Nephron (organoid): ENCODE measurements around the gene POLL.

Experiments
- H3K27ac Mint-ChIP-seq, 3 experiments: 2 replicates each; pipeline ENCODE4 v1.8.0; 2020; ENCODE audit warnings: mixed read lengths in 3 of 3, mild to moderate bottlenecking in 2 of 3, moderate library complexity in 1 of 3
- H3K27me3 Mint-ChIP-seq: 2 replicates; pipeline ENCODE4 v1.8.0; 2021; ENCODE audit warnings: low read depth, mild to moderate bottlenecking, moderate library complexity, mixed read lengths
- H3K36me3 Mint-ChIP-seq: 2 replicates; pipeline ENCODE4 v1.8.0; 2020; ENCODE audit warnings: low read depth, mixed read lengths
- H3K4me1 Mint-ChIP-seq: 2 replicates; pipeline ENCODE4 v1.8.0; 2020; ENCODE audit warnings: mixed read lengths
- H3K4me3 Mint-ChIP-seq, 3 experiments: 2 replicates each; pipeline ENCODE4 v1.8.0; 2020; ENCODE audit warnings: mild to moderate bottlenecking in 3 of 3, mixed read lengths in 3 of 3, moderate library complexity in 2 of 3
- H3K9me3 Mint-ChIP-seq: 2 replicates; pipeline ENCODE4 v1.8.0; 2020; ENCODE audit warnings: mixed read lengths
- CTCF ChIP-seq, 3 experiments: fragments of 200-600 bp; sonication (generic); IDR thresholded peaks; one replicate each; pipeline ENCODE4 v1.5.0; 2021; ENCODE audit warnings: antibody characterized with exemption in 3 of 3; ENCODE audit not compliant: unreplicated experiment in 3 of 3

Gene POLL

DNA sequence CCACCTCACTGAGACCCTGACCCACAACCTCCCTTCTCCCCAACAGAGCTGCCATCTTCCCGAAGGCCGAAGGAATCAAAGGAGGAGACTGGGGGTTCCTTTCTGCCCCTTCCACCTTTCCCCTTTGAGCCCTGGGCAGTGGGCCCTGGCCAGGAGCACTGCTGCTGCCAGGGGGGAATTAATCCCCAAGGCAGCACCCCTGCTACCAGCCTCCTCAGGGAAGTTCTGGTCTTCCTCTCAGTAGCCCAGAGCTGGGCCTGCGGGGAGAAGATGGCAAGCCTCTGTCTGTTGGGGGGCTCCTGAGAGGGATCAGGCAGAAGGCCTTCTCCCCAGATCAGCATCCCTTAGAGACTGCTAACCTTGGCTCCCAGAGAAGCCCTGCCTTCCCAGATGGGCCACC, 25.6 kb upstream of the POLL start:
- Mint-ChIP-seq H3K4me3 (no peak overlapping the region), H3K36me3 (peaks cover 37% of the 10 kb centered on the region), H3K4me1 (peaks cover 12% of the 10 kb centered on the region), H3K27ac (no peak overlapping the region), H3K27me3 (no peaks in the 10 kb centered on the region), H3K9me3 (no peaks in the 10 kb centered on the region)
- TF ChIP-seq CTCF (IDR thresholded peaks at IDR 0.05; ENCODE audit: unreplicated experiment in 3 of 3), result no peak

- Mint-ChIP-seq H3K27me3 (no peaks in the 10 kb centered on the region), H3K4me1 (peaks cover 8% of the 10 kb centered on the region), H3K4me3 (no peak overlapping the region), H3K27ac (no peak overlapping the region), H3K9me3 (no peaks in the 10 kb centered on the region), H3K36me3 (peaks cover 35% of the 10 kb centered on the region)
- no peak for TF ChIP-seq CTCF (IDR thresholded peaks at IDR 0.05; ENCODE audit: unreplicated experiment in 3 of 3)
Observed at GRCh38 chr10:101612872-101613271, 24.8 kb upstream of the POLL start.

DNA sequence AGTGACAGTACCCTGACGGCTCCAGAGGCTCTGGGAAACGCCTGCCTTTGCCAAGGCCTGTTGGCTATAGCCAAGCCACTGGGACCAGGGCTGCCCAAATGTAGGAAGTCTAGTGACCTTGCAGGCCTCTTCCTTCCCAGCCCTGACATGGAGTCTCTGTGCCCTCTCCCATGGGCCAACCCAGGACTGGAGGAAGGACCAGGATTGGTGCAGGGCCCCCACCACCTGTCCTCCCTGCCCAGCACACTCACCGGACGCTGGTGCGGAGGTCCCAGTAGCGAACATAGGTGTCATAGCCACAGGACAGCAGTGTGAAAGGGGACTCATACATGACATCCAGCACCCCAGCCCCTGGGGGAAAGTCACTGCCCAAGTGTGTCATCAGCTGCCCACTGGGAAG, 24.0 kb upstream of the POLL start:
- TF ChIP-seq CTCF (IDR thresholded peaks at IDR 0.05; ENCODE audit: unreplicated experiment in 3 of 3), result no peak
- Mint-ChIP-seq H3K27ac (no peak overlapping the region), H3K9me3 (no peaks in the 10 kb centered on the region), H3K4me3 (no peak overlapping the region), H3K27me3 (no peaks in the 10 kb centered on the region), H3K4me1 (peaks cover under 1% of the 10 kb centered on the region), H3K36me3 (peaks cover 31% of the 10 kb centered on the region)

DNA sequence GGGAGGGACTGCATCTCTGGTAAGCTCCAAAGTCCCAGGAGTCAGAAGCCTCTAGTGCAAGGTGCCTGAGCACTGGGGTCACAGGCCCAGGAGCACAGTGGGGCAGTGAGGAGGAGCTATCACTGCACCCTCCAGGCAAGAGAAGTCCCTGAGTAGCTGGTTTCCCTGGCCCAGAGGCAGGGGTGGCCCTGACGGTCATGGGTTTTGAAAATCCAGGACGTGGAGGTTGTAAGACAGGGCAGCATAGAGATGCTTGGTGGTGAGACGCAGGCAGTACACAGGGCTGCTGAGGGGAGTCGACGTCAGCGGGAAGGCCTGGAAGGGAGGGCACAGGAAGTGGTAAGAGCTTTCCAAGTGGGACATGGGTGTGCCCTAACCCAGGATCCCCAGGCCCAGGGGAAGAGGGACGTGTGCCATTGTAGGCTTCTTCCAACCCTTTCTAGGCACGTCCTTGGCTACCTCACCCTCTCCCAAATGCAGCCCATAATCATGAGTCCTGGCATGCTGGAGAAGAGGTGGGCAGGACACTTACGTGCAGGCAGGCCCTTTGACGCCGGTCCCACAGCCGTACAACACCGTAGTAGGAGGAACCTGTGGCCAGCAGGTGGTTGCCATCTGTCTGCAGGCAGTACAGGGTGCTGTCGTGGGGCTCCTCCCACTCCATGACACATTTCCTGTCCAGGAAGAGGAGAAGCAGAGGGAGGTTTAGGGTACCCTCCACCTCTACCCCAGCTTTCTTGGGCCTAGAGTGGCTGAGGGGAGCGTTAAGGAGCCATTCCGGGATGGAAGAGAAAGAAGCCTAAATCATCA, 23.2 kb upstream of the POLL start:
- H3K9me3 Mint-ChIP-seq, result no peaks in the 10 kb centered on the region
- no peaks in the 10 kb centered on the region for H3K4me1 Mint-ChIP-seq
- no peak for TF ChIP-seq CTCF (IDR thresholded peaks at IDR 0.05; ENCODE audit: unreplicated experiment in 3 of 3)
- no peak overlapping the region for H3K4me3 Mint-ChIP-seq
- no peaks in the 10 kb centered on the region for H3K27me3 Mint-ChIP-seq
- H3K36me3 Mint-ChIP-seq, result peaks cover 34% of the 10 kb centered on the region
- H3K27ac Mint-ChIP-seq, result no peak overlapping the region

- Mint-ChIP-seq H3K4me3 (no peak overlapping the region), H3K27ac (no peak overlapping the region), H3K4me1 (no peaks in the 10 kb centered on the region), H3K27me3 (no peaks in the 10 kb centered on the region), H3K9me3 (no peaks in the 10 kb centered on the region), H3K36me3 (peaks cover 45% of the 10 kb centered on the region)
- TF ChIP-seq CTCF (IDR thresholded peaks at IDR 0.05; ENCODE audit: unreplicated experiment in 3 of 3), result no peak
Observed at GRCh38 chr10:101609481-101609880, 21.4 kb upstream of the POLL start.

- Mint-ChIP-seq H3K36me3 (peaks cover 53% of the 10 kb centered on the region), H3K27ac (no peak overlapping the region), H3K4me1 (no peaks in the 10 kb centered on the region), H3K9me3 (no peaks in the 10 kb centered on the region), H3K4me3 (no peak overlapping the region), H3K27me3 (no peaks in the 10 kb centered on the region)
- TF ChIP-seq CTCF (IDR thresholded peaks at IDR 0.05; ENCODE audit: unreplicated experiment in 3 of 3), result no peak
Observed at GRCh38 chr10:101607124-101607523, 19.1 kb upstream of the POLL start.
